ENCODE measurements around the gene PLAAT4.

DNA sequence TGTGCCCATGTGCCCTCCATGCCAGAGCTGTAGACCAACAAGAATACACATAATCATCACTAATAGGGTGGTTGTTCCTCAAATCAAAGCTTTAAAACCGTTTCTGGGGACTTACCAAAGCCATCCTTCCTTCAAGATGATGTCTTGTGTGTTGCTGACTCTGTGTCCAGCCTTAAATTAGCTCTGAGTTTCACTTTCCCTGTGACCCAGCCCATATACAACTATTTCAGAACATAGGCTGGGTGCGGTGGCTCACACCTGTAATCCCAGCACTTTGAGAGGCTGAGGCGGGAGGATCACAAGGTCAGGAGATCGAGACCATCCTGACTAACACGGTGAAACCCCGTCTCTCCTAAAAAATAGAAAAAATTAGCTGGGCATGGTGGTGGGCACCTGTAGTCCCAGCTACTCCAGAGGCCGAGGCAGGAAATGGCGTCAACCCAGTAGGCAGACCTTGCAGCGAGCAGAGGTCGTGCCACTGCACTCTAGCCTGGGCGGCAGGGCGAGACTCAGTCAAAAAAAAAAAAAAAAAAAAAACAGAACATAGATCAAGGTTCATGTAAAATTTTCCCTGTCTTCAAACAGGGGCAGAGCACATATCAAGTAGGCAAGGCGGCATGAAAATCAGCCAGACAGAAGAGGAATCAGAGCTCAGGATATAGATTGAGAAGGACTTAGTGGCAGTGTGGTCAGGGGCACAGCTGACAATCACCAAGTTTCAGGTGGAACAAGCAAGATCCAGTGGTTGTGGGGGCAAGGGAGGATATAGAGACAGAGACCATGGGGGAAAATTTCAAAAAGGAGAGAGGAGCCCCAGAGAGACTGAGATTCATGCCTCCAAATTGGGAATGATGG is 26.8 kb downstream of the PLAAT4 start, which contains the start of gene PLAAT2:
- TF ChIP-seq, protein P1, sequence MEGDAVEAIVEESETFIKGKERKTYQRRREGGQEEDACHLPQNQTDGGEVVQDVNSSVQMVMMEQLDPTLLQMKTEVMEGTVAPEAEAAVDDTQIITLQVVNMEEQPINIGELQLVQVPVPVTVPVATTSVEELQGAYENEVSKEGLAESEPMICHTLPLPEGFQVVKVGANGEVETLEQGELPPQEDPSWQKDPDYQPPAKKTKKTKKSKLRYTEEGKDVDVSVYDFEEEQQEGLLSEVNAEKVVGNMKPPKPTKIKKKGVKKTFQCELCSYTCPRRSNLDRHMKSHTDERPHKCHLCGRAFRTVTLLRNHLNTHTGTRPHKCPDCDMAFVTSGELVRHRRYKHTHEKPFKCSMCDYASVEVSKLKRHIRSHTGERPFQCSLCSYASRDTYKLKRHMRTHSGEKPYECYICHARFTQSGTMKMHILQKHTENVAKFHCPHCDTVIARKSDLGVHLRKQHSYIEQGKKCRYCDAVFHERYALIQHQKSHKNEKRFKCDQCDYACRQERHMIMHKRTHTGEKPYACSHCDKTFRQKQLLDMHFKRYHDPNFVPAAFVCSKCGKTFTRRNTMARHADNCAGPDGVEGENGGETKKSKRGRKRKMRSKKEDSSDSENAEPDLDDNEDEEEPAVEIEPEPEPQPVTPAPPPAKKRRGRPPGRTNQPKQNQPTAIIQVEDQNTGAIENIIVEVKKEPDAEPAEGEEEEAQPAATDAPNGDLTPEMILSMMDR (IDR thresholded peaks at IDR 0.05): no peak
- no peak for TF ChIP-seq POLR2A (IDR thresholded peaks at IDR 0.05)
